Measurements from ENCODE around the gene GRIK4.

DNA sequence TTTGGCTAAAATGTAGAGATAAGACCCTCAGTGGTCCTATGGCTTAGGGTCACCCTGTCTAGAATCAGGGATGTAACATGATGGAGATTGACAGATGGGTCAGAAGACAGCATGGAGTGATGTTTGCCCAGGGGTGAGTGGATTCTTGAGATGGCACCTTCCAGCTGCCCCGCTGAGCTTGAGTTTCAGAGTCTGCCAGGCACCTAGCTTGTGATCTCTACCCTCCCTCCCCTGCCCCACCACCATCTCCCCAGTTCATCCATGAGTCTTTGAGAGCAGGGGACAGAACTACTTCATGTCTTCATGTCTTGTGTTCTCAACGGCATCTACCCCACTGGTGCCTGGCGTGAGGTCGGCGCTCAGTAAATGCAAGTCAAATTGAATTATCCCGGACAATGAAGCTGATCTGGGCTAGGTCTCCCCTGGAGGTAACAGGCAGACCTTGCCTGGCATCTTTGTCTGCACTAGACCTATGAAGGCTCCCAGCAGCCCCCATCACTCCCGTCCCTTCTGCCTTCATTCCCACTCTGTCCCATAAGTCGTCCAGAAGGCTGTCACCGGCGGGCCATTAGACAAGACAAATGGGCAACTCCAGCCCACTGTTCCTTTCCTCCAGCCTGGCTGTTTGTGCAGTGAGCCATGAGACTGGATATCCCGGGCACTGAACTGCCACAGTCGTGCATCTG is 273.2 kb downstream of the GRIK4 start:
- TF ChIP-seq, protein P1, sequence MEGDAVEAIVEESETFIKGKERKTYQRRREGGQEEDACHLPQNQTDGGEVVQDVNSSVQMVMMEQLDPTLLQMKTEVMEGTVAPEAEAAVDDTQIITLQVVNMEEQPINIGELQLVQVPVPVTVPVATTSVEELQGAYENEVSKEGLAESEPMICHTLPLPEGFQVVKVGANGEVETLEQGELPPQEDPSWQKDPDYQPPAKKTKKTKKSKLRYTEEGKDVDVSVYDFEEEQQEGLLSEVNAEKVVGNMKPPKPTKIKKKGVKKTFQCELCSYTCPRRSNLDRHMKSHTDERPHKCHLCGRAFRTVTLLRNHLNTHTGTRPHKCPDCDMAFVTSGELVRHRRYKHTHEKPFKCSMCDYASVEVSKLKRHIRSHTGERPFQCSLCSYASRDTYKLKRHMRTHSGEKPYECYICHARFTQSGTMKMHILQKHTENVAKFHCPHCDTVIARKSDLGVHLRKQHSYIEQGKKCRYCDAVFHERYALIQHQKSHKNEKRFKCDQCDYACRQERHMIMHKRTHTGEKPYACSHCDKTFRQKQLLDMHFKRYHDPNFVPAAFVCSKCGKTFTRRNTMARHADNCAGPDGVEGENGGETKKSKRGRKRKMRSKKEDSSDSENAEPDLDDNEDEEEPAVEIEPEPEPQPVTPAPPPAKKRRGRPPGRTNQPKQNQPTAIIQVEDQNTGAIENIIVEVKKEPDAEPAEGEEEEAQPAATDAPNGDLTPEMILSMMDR (IDR thresholded peaks at IDR 0.05; ENCODE audit: poor library complexity, severe bottlenecking) = no peak
- TF ChIP-seq MXI1 (conservative IDR thresholded peaks at IDR 0.05; ENCODE audit: poor library complexity, severe bottlenecking) = no peak

Measured in neural cell (in vitro differentiated cells).